GM19099 (cell line): Measurements from ENCODE around the gene ATG9A.

Experiments
- POLR2A ChIP-seq: IDR thresholded peaks from 3 replicates; pipeline ENCODE4 v1.6.1; 2011; ENCODE audit warnings: low read depth; ENCODE audit not compliant: insufficient read length; ENCODE audit errors: extremely low read depth

The ATG9A gene

DNA sequence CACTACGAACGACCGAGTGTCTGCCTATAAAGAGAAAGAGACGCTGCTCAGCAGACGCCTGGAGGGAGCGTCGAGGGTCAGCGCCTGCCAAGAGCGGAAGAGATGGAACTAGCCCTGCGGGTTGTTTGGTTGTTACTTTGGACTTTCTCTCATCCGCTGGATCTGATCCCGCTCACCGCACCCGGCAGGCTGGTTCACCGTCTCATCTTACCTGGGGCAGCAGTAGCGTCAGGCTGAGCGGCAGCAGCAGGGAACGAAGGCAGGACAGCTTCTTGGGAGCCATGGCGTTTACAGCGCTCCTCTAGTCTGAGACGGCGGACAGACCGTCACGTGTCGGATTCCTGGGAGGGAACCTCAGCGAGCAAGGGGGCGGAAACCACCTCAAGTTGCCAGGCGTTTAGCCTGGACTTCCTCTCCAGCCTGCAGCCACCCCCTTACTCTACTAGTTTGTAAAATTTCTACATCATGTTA, 13.9 kb upstream of the ATG9A start:
- no peak for TF ChIP-seq POLR2A

DNA sequence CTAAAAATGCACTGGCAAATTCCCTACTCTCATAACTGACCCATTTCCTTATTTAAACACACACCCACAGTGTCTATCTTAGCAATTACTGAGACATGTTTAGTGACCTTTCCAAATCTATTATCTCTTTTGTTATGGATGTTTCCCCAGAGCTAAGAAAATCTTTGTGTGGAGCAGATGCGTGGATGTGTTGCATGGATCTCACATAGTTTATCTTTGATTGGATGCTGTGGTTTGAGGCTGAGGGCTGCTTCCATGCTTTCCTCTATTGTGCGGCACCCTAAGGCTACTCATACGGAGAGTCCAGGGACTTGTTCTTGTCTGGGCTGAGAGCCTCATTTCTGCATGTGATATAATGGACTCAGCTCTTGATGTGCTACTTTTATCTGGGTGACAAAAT, 4.9 kb upstream of the ATG9A start:
- TF ChIP-seq POLR2A: no peak

DNA sequence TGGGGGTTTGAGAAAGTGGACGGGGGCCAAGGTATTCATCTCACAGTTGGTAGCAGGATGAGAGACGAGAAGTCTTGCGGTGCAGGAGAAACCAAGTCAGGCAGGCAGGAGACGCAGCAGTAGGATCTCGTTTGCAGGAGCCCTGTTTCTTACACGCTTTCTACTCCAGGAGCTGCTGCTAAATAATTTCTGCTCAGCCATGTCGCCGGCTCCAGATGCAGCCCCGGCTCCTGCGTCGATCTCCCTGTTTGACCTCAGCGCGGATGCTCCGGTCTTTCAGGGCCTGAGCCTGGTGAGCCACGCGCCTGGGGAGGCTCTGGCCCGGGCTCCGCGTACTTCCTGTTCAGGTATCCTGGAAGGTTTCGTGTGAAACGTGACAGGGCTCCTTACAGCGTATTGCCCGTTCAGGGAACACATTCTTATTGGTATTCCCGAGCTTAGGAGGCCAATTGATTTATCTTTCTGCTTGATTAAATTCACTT, 664 bp upstream of the ATG9A start:
- TF ChIP-seq POLR2A: no peak

DNA sequence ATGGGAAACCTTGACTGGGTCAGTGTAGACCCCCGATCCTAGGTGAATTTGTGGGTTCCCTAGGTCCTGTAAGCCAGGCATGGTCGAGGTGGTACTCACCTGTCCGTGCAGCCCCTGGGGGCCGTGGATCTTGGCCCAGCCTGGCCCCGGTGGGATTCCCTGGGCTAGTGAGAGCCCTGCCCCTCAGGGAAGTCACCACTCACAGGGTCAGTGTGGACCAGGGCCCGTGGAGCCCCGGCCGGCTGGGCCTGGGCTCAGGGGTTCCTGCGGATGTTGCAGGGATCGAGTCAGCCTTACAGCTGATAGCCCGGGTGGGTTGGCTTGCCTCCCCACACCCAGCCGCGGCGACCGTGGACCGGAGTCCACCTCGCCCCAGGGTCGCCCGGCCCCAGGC, 528 bp downstream of the ATG9A start:
- peak; percentile 48 for TF ChIP-seq POLR2A

DNA sequence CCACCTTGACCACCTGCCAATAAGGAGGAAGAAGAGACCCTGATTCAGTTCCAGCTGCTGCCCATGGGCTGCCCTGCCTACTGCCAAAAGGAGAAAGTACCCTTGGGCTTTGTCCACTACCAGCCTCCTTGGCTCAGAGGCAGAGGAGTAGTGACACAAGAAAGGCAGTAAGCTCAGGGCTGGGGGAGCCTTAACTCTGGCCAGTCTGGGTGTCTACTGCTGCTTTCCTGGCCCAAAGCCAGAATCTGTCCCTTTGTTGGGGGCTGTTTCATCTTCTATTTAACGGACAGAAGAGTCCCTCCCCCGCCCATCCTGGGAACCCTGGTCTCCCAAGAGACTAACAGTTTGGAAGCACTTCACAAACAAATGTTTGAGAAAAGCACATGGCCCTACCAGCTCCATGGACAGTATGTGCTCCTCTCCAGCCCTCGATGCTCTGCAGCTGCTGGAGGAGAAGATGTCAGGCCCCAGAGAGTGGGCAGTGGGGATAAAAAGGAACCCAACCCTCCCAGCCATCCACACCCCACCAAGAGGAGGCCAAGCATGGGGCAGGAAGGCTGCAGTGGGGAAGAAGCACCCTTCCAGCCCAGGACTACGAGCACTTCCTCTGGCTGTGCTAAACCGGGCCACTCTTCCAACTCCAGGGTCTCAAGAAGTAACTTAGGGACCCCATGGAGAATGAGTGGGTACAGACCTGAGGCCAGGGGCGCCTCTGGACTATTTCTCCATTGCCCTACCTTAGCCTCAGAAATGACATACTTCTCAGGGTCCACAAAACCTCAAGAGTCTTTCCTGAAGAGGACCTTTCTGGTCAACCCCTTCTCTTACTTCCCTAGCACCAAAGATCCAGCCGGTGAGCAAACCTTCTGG, 1.2 kb downstream of the ATG9A start:
- no peak for TF ChIP-seq POLR2A

DNA sequence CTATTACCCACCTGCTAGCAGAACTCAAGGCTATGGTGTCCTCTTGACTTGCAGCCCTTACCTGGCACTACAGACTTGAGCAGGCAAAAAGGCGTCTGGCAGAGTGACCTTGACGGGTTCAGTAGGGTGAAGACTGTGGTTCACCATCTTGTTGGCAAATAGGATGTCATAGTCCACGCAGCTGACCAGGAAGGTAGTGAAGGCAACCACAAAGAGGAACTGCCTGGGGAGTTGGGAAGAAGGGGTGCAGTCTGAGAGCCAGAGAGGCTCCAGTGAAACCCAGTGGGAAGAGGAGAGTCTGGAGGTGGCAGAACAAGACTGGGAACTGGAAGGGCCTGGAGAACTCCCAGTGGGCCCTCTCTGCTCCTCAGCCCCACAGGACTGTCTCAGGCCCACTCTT, 4.1 kb downstream of the ATG9A start:
- no peak for TF ChIP-seq POLR2A

DNA sequence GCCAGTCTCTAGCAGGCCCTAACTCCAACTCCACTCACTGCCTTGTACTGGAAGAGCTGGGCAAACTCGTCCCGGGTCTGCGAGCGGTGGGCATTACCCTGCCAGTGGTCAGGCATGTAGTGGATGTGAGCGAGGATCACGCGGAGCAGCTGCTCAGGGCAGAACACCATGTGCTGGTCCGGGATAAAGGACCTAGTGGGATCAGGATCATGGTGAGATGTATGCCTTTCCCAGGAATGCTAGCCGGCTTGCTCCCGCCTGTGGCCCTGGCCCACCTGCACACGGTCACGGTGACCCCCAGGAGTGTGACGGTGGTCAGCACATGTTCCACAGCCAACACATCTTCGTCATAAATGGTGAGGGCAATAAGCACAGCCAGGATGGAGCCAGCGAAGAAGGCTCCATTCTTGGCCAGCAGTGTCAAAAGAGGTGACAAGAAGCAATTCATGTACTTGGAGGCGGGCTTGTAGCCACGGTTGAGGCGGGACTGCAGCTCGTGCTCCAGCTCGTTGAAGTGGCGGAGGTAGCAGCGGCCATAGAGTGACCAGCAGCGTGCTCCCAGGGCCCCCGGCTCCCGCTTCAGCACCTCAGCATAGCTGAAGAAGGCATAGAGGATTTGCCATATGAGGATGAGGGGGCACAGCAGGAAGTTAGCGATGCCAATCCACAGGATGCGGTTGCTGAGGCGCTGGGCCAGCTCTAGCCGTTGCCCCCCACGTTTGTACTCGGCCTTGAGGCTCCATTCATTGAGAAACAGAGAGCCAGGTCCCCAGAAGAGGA, 5.4 kb downstream of the ATG9A start:
- TF ChIP-seq POLR2A: no peak

DNA sequence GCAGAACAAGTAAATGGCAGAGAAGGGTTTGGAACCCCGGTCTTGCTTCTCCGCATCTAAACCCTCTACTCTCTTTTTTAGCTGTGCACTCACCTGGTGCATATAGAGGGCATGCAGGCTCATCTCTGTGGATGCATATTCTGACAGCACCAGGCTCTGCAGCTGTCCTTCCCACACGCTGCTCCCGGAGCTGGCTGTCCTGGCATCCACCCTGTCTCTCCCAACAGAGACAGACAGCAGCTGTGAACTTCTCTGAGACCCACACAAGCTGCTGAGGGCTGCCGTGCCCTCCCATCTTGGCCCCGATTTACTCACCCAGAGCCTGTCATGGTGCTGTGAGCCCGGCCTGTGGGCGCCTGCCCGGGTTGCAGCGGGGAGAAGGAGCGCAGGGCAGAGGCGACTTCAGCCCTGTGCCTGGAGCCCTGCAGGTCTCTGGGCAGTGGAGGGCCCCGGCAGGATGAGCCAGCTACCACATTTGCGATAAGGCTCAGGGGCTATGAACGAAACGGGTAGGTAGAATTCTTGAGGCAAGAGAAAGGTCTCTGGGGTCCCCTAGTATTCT, 7.4 kb downstream of the ATG9A start:
- no peak for TF ChIP-seq POLR2A

DNA sequence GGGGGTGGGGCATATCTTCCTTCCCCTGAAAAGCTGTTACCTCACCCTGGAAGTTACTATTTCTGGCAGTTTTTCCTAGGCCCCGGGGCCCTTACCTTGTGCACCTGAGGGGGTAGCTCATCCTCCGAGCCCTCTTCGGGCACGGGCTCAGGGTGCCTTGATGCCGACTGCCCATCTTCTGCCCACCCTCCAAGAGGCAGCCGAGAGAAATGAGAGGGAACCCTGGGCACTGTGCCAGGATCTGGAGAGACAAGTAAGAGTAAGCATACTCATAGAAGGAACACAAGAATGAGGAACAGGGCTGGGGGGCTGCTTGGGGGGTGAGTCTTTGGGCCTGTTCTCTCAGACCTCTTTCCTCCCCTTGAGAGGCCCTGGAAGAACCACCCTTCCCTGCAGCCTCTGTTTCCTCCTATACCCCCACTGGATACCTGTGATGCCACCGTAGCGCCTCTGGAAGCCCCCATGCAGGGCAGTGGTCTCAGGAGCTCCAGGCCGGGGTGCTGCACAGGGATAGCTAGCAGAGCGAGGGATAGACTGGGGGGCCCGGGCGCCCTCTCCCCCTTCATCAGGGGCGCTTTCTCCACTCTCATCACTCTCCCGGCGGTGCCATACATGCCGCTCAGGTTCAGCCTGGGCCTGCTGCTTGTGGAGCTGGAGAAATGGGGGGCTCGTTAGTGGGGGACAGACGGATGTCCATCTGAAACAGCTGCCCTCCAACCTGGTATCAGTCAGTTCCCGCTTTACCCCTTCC, 8.6 kb downstream of the ATG9A start:
- TF ChIP-seq POLR2A: no peak

DNA sequence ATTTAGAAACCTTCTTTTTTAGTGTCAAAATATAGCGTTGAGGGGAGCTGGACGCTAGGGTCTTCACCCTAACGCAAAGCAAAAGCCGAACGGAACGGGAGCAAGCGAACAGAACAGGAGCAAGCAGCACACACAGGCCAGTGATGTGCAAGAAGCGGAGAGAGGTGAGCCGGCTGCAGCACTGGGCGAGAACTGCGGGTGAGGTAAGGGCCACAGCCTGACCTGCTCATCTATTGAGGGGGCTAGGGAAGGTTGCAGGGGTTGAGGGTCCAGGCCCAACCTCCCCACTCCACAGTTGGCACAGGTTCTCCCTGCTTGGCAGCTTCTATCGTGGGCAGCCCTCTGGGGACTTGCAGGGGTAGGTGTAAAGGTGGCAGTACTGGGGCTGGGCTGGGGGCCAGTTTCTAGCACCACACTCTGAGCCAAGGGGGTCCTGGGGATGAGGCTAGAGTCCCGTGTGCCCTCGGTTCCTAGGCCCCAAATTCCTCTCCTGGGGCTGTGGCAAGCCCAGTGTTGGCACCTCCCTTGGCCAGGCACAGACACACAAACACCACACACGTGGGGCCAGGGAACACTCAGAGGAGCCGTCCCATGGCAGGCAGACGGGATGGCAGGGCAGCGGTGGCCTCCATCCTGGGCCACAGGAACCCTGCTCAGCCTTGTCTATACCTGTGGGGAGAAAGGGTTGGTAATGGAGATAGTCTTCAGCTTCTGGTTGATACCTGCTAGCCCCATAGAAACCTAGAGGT, 9.5 kb downstream of the ATG9A start:
- TF ChIP-seq POLR2A: no peak

DNA sequence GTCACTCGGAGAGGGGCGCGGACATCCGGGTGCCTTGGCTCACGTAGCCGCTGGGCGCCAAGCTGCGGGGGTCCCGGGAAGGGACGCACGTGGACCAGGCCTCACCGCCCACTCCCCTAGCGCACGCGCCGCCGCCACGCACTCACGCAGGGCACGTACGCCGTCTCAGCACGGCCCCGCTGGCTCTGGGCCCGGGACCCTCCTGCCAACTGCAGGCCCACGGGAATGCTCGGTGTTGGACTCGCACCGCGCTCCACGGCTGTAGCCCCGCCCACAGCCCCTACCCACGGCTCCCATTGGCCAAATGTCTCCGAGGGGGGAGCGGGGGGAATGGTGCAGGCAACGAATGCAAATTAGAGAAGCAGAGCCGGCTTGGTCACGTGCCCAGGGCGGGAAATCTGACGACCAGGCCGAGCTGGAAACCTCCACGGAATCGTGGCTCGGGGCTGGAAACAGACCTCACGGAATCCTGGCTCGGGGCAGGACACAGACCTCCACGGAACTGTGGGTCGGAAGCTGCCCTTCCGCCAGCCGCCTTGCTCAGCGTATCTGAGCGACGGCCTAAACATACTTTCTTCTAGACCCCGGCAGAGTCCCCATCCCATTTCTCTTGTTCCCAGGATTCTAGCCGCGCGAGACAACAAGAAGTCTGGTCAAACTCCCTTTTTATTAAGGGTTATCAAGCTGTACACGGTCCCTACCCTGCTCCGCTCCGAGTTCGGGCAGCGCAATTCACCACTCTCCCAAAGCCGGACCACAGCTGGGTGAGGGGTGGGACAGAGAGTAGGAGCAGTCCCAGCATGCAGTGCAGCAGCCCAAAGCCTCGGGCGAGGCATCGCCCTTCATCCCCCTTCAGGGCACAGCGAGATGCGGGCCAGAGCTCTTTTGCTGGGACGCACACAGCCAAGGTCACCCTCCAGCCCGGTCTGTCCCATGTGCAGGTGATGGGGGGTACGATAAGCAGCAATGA, 10.4 kb downstream of the ATG9A start, which contains the start of gene ABCB6:
TSS of gene ABCB6 (minus strand) at position 227 of the 970 bp plus-strand sequence. CDS start 285 bp downstream, outside the sequence.
- TF ChIP-seq POLR2A: peak; percentile 79

DNA sequence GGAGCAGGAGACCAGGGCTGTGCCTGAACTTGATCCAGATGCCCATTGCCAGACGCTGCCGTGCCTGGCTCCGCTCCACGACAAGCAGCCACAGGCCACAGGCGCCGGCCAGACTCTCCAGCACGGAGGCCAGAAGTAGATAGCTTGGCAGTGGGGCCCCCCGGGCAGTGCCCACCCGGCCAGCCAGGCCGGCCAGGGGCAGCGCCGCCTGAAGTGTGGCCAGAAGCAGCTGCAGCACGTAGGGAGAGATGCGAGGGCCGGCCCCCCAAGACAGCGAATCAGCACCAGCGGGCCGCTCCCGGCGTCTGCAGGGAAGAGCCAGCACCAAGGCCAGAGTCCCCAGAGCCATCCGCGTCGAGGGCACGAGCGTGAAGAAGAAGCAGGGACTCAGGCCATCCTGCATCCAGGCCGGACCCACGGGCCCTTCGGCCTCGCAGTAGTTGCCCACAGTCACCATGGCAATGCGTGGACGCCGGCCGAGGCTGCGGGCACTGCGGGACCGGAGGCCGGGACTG, 11.2 kb downstream of the ATG9A start:
- no peak for TF ChIP-seq POLR2A

DNA sequence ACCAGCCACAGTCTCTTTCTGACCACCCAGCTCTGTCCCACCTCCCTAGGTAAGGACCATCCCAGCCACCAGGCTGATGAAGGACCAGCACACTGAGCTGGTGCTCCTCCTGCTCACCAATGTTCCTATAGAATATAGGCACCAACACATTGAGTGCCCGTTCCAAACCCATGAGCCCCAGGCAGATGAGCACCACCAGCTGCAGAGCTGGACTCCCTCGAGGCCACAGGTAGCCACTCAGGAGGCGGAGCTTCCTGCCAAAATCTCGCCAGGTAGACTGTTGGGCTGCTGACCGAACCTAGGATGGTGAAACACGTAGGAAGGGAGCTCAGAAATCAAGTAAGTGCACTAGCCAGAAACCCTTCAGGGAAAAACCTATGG, 12.9 kb downstream of the ATG9A start:
- TF ChIP-seq POLR2A: no peak

DNA sequence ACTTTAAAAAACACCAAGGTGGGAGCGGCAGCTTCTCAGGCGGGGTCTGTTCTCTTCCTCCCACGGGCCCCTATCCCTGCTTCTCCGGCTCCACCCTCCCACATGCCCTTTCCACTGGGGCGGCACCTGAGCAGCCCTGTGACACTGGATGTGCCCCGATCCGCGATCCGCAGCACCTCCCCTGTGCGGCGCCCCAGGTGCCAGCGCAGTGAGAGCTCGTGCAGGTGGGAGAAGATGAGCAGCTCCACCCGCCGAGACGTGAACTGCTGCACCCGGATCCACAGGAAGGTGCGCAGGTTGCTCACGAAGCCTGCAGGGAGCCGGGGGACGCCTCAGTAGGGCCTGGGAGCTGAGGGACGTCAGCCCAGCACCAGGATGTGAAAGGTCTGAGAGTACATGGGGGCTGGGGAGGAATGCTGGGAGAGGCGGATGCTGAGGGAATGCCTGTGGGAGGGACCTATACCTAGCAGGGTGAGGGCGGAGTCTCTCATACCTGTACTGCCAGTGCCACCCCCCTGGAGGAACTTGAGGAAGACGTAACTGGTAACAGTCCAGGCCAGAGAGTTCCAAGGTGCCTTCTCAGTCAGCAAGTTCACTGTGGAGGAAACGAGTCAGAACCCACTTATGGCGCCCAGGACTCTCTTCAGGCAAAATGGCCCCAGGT, 13.4 kb downstream of the ATG9A start:
- TF ChIP-seq POLR2A: no peak
